NCI-H2081 (cell line): ENCODE results near the gene ABCA13.

ENCODE experiments used
- DNase-seq, 2 experiments: peaks; one replicate each; lab custom pipeline; 2025; lab: John Stamatoyannopoulos, UW

The ABCA13 gene

DNA sequence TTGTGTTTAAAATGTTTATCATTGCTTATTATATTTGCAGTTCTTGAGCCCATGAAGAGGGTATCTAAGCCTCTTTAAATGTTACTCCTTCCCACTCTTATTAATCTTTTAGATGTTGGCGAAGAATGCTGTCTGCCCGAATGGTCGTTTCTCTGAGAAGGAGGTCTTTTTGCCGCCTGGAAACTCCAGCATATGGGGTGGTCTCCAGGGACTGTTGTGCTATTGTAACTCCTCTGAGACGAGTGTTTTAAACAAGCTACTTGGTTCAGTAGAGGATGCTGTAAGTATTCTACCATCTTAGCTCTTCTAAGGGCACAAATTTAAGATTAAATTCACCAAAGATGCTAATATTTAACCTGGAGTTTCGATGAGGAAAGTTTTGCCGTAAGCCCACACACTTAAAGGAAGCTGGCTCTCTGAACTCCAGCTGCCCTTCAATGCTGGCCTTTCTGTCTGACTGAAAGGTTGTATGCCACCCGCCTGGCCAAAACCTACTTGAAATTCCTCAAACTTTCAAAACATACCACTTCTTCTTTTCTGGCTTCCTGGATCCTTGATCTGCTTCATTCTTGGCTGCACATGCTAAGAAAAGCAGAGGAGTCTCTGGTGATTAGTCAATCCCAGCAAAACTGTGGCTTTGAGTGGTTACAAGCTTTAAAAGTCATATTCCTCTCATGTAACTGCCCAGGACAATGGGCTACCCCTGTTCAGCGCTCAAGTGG lies 74.7 kb downstream of the ABCA13 start:
- no peak for DNase-seq

DNA sequence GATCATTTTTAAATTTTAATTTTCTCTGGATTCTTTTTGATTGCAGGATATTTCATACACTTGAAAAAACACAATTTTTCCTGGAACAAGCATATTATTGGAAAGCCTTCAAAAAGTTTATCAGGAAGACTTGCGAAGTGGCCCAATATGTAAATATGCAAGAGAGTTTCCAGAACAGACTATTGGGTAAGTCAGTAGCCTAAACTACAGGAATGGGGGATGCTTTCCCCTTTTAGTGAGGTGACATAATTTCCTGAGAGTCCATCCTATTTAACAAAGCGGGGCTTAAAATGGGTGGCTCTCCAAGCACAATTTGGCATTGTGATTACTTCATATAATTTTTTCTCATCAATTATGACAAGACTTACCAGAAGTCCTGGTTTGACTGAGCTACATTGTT lies 77.9 kb downstream of the ABCA13 start:
- DNase-seq = no peak

DNA sequence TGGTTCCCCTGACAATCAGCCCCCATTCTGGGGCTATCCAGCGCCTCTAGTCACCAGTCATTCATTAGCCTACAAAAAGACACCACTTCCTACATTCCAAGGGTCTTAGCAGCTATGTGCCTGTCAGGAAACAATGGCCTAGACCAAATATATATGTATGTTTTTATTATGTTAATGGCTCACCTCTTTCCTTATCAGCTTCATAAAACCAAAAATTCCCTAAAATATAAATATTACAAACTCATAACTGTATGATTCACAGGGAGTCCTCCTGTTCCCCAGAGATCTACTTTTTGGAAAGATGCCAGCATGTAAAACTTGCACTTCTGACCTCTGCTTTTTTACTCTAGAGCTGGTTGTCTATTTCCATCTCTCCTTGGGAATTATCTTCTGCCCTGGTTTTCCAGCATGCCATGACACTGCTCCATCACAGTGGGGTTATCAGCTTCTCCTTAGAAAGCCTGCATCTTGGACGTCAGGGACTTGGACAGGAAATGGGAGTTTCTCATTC lies 79.2 kb downstream of the ABCA13 start:
- DNase-seq = no peak

GRCh38 chr7:48251766-48252165 lies 80.5 kb downstream of the ABCA13 start:
- no peak for DNase-seq

- no peak for DNase-seq
Observed at GRCh38 chr7:48252995-48253394, 81.7 kb downstream of the ABCA13 start.

DNA sequence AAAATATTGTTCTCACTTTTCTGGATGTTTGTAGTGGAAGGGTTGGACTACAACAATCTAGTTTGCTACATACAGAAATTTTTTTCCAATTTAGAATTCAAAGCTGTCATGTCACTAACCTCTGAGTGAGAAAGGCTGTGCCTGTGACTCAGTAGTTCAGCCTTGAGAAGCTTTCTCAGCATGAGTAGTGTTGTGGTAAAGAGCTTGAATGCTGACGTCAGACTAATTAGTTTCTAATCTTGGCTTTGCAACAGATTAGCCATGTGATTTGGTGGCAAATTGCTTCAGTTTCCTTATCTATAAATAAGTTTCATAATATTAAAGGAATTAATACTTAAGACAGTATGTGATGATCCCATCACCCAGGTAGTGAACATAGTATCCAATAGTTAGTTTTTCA lies 83.8 kb downstream of the ABCA13 start:
- no peak for DNase-seq

DNA sequence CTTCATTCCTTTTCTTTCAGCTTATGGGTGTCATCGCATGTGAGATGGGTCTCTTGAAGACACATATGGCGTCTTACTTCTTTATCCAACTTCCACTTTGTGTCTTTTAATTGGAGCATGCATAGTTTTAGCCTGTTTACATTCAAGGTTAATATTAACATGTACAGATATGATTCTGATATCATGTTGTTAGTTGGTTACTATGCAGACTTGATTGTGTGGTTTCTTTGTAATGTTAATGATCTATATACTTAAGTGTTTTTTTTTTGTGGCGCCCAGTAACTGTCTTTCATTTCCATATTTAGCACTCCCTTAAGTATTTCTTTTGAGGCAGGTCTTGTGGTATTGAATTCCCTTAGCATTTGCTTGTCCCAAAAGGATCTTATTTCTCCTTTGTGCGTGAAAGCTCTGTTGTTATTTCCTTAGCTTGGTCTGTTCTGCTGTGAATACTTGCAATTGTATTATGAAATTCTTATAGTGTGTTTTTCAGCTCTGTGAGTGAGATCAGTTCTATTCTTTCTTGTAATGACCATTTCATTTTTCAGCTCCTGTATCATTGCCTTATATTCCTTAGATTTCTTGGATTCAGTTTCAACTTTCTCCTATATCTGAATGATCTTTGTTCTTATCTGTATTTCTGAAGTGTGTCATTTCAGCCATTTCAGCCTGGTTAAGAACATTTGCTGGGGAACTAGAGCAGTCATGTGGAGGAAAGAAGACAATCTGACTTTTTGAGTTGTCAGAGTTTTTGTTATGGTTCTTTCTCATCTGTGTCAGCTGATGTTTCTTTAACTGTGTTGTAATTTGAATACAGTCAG lies 88.4 kb downstream of the ABCA13 start:
- DNase-seq = no peak

DNA sequence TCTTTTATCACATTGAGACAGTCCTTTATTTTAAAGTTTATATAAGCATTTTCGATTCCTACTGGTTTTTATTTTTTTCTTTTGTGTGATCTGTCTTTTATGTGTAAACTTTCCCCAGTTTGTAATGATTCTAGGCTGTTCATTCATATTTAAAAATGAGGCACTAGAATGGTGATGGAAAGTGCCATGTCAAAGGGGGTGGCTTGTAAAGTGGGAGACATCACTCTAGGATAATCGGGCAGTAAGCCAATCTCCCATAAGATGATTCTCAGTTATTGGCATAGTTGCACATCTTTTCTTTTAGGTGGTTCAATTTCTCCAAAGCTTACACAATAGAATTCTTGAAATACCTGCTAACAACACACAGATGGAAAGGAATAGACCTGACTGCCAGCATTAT lies 90.4 kb downstream of the ABCA13 start:
- DNase-seq = no peak

DNA sequence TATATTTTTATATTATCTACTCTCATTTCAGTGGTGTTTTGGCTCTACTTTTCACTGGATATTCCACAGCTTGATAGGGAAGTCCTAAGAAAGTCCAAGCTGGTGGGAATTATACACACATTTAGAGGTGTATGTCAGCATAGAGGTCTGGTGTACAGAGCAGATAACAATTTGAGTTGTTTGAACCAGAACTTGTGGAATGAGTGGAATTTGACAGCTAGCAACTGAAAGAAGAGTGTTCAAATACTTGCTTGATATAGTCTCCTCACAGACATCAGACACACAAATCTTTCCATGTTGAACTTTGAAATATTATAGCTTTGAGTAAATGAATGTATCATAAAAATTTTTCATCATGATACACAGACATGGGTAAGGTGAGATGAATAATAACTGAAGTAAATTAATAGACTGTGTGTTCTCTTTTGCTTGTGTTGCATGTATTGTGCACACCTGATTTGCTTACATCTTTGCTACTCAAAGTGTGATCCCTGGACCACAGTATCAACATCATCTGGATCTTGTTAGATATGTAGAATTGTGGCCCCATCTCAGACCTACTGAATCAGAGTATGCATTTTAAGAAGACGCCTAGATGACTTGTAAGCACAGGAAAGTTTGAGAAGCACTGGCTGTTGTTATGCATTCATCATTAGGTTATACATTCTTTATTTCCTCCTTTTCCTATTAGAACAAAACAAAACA lies 91.5 kb downstream of the ABCA13 start:
- DNase-seq = no peak

- DNase-seq = no peak
Observed at GRCh38 chr7:48263311-48263650, 92.0 kb downstream of the ABCA13 start.

DNA sequence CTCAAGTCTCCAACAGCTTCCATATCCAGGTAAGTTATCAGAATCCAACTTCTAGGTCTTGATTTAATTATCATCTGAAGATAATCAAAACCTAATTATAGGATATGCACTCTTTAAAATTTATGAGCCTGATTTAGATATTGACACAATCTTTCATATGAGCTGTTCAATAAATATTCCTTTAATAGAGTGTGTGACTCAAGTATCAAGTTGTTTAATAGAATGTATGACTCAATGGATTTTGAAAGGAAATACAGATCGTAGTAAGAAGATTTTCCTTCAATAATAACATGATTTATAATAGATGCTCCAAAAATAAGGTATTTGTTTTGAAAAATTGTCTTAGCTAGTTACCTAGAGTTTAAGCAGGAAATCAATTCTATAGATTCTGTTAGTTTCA lies 97.8 kb downstream of the ABCA13 start:
- DNase-seq = no peak

- DNase-seq = no peak
Observed at GRCh38 chr7:48274662-48275061, 103.4 kb downstream of the ABCA13 start.

DNA sequence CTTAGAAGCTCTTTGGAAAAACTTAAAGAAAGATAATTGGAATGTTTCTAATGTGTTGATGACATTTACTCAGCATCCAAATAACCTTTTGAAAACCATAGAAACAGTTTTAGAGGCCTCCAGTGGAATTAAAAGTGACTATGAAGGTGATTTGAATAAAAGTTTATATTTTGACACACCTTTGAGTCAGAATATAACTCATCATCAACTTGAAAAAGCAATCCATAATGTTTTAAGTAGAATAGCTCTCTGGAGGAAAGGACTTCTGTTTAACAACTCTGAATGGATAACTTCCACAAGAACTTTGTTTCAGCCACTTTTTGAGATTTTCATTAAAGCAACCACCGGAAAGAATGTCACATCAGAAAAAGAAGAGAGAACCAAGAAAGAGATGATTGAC lies 108.2 kb downstream of the ABCA13 start:
- no peak for DNase-seq

GRCh38 chr7:48280100-48280499 lies 108.8 kb downstream of the ABCA13 start:
- DNase-seq = no peak

DNA sequence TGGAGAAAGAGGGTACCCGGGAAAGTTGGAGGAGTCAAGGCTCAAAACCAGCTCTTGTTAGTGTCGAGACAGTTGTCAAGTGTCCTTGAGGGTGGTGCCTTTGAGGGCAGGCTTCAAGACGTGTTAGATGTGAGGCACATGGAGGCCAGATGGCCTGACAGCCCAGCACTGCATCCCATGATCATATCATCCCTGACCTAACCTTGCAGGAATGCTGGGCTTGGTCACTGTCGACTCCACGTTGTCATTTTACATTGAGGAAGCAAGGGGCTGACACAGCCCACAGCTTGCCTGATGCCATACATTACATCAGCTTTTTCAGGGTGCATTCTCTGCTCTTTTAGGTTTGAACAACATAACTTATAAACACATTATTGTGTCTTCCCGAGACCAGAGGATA lies 114.1 kb downstream of the ABCA13 start:
- no peak for DNase-seq

DNA sequence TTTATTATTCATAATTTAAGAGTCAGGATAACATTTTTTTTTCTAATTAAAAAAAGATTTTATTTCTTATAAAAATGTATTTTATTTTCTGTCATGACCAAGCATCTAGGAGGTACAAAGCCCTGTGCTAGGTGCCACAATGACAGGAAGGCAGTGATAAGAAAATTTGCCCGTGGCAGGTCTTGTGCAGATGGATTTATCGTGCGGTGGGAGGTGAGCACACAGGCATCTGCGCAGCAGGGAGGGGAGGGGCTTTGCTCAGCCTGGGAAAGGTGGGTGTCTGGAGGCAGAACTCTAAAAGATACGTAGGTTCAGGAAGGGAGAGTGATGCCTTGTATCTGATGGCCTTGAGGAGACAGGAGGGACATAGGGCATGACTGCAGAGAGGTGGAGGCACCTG lies 115.6 kb downstream of the ABCA13 start:
- no peak for DNase-seq

GRCh38 chr7:48289656-48290055 lies 118.4 kb downstream of the ABCA13 start:
- no peak for DNase-seq

GRCh38 chr7:48292949-48293348 lies 121.7 kb downstream of the ABCA13 start:
- no peak for DNase-seq

DNA sequence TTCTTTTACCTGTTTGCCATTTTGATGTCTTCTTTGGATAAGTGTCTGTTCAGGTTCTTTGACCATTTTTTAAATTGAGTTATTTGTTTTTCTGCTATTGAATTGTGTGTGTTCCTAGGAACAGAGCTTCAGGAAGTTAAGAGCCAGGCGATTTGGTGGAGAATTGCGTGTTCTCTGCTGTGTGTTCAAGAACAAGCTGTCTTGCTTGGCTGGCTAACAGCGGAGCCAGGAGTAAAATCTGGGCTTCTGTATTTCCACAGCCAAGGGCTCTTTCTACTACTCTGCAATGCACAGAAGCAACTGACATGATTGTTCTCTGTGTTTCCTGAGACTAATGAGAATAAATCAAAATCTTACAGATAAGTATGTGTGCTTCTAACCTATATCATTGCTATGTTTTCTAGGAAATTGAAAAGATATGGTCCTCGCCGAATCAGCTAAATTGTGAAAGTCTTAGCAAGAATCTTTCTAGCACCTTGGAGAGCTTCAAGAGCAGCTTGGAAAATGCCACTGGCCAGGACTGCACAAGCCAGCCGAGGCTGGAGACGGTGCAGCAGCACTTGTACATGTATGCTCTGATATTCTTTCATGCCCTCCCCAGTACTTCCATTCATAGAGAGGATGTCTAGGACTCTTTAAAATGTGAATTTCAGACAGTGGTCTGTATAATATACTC lies 124.2 kb downstream of the ABCA13 start:
- DNase-seq = no peak

GRCh38 chr7:48296966-48297365 lies 125.7 kb downstream of the ABCA13 start:
- no peak for DNase-seq

GRCh38 chr7:48298779-48299178 lies 127.5 kb downstream of the ABCA13 start:
- DNase-seq = no peak

GRCh38 chr7:48299580-48300169 lies 128.4 kb downstream of the ABCA13 start:
- peak; percentile 70 to 81 for DNase-seq
